Neutrophil (primary cell): ENCODE data around the gene ATIC.

Experiments used
- H3K27ac ChIP-seq: fragments of 200-600 bp; sonication (generic); 2 replicates; pipeline ENCODE4 v1.5.1; 2016; ENCODE audit warnings: mild to moderate bottlenecking, moderate library complexity
- H3K27me3 ChIP-seq: fragments of 200-600 bp; sonication (generic); 2 replicates; pipeline ENCODE4 v1.6.0; 2016; ENCODE audit warnings: mild to moderate bottlenecking
- H3K36me3 ChIP-seq: fragments of 200-600 bp; sonication (generic); 2 replicates; pipeline ENCODE4 v1.5.1; 2017
- H3K4me1 ChIP-seq, 2 experiments: fragments of 200-600 bp in 1 of 2; sonication (generic) in 1 of 2; 1 replicate in 1 of 2; 2 replicates in 1 of 2; pipeline versions ENCODE4 v1.5.1 to v1.6.1; 2013 to 2016; ENCODE audit warnings: low read depth in 1 of 2, low read length in 1 of 2, mild to moderate bottlenecking in 1 of 2, moderate library complexity in 1 of 2; ENCODE audit not compliant: control insufficient read depth in 1 of 2, insufficient read depth in 1 of 2
- H3K4me3 ChIP-seq, 2 experiments: fragments of 200-600 bp in 1 of 2; sonication (generic) in 1 of 2; 1 replicate in 1 of 2; 2 replicates in 1 of 2; pipeline ENCODE4 v1.5.1; 2013 to 2016; ENCODE audit warnings: low read depth in 1 of 2, low read length in 1 of 2, mild to moderate bottlenecking in 1 of 2, moderate library complexity in 1 of 2
- H3K9me3 ChIP-seq: fragments of 200-600 bp; sonication (generic); 2 replicates; pipeline ENCODE4 v1.5.1; 2016
- CTCF ChIP-seq: fragments of 200-600 bp; sonication (generic); IDR thresholded peaks from 2 replicates; pipeline ENCODE4 v1.5.1; 2016; ENCODE audit warnings: antibody characterized with exemption

Gene ATIC

GRCh38 chr2:215383652-215384279 lies 71.9 kb downstream of the ATIC start:
- TF ChIP-seq CTCF: no peak
- Histone ChIP-seq H3K4me3 (no peak overlapping the region), H3K9me3 (no peaks in the 10 kb centered on the region), H3K27me3 (no peaks in the 10 kb centered on the region), H3K36me3 (no peaks in the 10 kb centered on the region), H3K4me1 (no peaks in the 10 kb centered on the region), H3K27ac (no peak overlapping the region)

GRCh38 chr2:215384710-215385109 lies 72.9 kb downstream of the ATIC start:
- Histone ChIP-seq H3K9me3 (no peaks in the 10 kb centered on the region), H3K27ac (no peak overlapping the region), H3K27me3 (no peaks in the 10 kb centered on the region), H3K4me1 (no peaks in the 10 kb centered on the region), H3K36me3 (no peaks in the 10 kb centered on the region), H3K4me3 (no peak overlapping the region)
- TF ChIP-seq CTCF: no peak

- no peaks in the 10 kb centered on the region for H3K36me3 ChIP-seq
- no peaks in the 10 kb centered on the region for H3K4me1 ChIP-seq
Measured at GRCh38 chr2:215386566-215386965, 74.7 kb downstream of the ATIC start.

GRCh38 chr2:215388002-215388728 lies 76.3 kb downstream of the ATIC start:
- H3K27me3 ChIP-seq: no peaks in the 10 kb centered on the region
- TF ChIP-seq CTCF: no peak
- no peak overlapping the region for H3K4me3 ChIP-seq
- no peak overlapping the region for H3K27ac ChIP-seq
- H3K9me3 ChIP-seq: no peaks in the 10 kb centered on the region
- no peaks in the 10 kb centered on the region for H3K36me3 ChIP-seq
- no peaks in the 10 kb centered on the region for H3K4me1 ChIP-seq

More at GRCh38 chr2:215386566-215386965, 74.7 kb downstream of the ATIC start:
- Histone ChIP-seq H3K27ac (no peak overlapping the region), H3K27me3 (no peaks in the 10 kb centered on the region), H3K9me3 (no peaks in the 10 kb centered on the region), H3K4me3 (no peak overlapping the region)
- no peak for TF ChIP-seq CTCF

GRCh38 chr2:215390550-215390913 lies 78.7 kb downstream of the ATIC start:
- Histone ChIP-seq H3K27me3 (no peaks in the 10 kb centered on the region), H3K4me3 (no peak overlapping the region), H3K27ac (no peak overlapping the region), H3K9me3 (no peaks in the 10 kb centered on the region), H3K4me1 (no peaks in the 10 kb centered on the region), H3K36me3 (no peaks in the 10 kb centered on the region)
- no peak for TF ChIP-seq CTCF
